ENCODE data around the gene TEAD4. TPM values are rescaled to one million over a fixed set of nuclear protein-coding genes. Genes with fewer than 3 reads are reported as not detected.

Gene TEAD4
- total and polyA plus RNA-seq, 2 experiments from 2014 or later = 68.1 to 145 TPM

DNA sequence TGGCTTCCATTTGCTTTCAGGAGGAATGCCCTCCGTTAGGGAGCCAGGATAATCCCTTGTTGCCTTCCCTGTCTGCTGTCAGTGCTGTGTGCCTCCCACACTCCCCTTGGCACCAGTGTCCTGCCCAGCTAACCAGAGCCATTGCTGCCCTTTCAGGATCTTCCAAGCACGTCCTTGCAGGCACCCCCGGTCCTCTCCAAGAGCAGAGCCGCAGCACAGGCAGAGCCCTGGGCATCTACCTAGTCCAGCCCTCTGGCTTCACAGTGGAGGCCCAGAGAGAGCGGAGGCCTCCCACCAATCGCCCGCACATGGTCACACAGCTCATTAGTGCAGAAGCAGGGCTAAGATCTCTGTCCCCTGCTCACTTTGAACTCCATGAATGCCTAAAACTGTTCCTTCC, 79.0 kb downstream of the TEAD4 start (continued):
- TF ChIP-seq, protein P1, sequence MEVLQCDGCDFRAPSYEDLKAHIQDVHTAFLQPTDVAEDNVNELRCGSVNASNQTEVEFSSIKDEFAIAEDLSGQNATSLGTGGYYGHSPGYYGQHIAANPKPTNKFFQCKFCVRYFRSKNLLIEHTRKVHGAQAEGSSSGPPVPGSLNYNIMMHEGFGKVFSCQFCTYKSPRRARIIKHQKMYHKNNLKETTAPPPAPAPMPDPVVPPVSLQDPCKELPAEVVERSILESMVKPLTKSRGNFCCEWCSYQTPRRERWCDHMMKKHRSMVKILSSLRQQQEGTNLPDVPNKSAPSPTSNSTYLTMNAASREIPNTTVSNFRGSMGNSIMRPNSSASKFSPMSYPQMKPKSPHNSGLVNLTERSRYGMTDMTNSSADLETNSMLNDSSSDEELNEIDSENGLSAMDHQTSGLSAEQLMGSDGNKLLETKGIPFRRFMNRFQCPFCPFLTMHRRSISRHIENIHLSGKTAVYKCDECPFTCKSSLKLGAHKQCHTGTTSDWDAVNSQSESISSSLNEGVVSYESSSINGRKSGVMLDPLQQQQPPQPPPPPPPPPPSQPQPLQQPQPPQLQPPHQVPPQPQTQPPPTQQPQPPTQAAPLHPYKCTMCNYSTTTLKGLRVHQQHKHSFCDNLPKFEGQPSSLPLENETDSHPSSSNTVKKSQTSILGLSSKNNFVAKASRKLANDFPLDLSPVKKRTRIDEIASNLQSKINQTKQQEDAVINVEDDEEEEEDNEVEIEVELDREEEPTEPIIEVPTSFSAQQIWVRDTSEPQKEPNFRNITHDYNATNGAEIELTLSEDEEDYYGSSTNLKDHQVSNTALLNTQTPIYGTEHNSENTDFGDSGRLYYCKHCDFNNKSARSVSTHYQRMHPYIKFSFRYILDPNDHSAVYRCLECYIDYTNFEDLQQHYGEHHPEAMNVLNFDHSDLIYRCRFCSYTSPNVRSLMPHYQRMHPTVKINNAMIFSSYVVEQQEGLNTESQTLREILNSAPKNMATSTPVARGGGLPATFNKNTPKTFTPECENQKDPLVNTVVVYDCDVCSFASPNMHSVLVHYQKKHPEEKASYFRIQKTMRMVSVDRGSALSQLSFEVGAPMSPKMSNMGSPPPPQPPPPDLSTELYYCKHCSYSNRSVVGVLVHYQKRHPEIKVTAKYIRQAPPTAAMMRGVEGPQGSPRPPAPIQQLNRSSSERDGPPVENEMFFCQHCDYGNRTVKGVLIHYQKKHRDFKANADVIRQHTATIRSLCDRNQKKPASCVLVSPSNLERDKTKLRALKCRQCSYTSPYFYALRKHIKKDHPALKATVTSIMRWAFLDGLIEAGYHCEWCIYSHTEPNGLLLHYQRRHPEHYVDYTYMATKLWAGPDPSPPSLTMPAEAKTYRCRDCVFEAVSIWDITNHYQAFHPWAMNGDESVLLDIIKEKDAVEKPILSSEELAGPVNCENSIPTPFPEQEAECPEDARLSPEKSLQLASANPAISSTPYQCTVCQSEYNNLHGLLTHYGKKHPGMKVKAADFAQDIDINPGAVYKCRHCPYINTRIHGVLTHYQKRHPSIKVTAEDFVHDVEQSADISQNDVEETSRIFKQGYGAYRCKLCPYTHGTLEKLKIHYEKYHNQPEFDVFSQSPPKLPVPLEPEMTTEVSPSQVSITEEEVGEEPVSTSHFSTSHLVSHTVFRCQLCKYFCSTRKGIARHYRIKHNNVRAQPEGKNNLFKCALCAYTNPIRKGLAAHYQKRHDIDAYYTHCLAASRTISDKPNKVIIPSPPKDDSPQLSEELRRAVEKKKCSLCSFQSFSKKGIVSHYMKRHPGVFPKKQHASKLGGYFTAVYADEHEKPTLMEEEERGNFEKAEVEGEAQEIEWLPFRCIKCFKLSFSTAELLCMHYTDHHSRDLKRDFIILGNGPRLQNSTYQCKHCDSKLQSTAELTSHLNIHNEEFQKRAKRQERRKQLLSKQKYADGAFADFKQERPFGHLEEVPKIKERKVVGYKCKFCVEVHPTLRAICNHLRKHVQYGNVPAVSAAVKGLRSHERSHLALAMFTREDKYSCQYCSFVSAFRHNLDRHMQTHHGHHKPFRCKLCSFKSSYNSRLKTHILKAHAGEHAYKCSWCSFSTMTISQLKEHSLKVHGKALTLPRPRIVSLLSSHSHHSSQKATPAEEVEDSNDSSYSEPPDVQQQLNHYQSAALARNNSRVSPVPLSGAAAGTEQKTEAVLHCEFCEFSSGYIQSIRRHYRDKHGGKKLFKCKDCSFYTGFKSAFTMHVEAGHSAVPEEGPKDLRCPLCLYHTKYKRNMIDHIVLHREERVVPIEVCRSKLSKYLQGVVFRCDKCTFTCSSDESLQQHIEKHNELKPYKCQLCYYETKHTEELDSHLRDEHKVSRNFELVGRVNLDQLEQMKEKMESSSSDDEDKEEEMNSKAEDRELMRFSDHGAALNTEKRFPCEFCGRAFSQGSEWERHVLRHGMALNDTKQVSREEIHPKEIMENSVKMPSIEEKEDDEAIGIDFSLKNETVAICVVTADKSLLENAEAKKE (CRISPR knock-in tag; IDR thresholded peaks at IDR 0.05) = no peak

DNA sequence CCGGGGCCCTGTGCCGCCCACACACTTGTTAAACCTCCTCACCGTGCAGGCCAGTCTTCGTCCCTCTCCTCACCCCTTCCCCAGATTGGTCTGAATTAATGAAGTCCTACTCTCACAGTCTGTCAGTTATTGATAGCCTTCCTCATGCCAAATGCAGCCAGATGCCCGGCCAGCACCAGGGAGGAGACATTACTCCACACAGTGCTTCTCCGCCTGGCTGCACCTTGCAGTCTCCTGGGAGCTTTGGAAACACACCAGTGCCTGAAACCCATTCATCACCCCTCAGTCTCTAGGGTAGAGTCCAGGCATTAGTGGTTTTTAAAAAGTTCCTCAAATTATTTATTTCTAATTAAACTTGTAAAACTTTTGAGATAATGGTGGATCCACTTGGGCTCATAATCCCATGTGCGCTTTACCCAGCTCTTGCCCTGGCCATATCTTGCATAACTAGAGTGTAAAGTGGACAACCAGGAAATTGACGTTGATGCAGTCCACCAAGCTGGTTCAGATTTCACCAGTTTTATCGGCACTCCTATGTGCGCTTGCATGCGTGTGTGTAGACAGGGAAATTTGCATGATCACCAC, 79.8 kb downstream of the TEAD4 start:
- Histone ChIP-seq H2AFZ (no peak overlapping the region), H4K20me1 (replicated peaks; ENCODE audit: insufficient read depth) (peaks cover 20% of the 10 kb centered on the region), H3K9me2 (ENCODE audit: insufficient read depth) (no peaks in the 10 kb centered on the region), H3K4me1 (ENCODE audit: insufficient read depth) (no peaks in the 10 kb centered on the region; the same call in 1 of the 2 replicates), H3K4me3 (no peak overlapping the region), H3K27ac (ENCODE audit: low read depth) (no peak overlapping the region), H3K79me2 (replicated peaks; ENCODE audit: insufficient read depth) (no peaks in the 10 kb centered on the region), H3K27me3 (ENCODE audit: insufficient read depth) (no peaks in the 10 kb centered on the region), H3F3A (replicated peaks; ENCODE audit: low read depth) (peaks cover 21% of the 10 kb centered on the region; the same call in 1 of the 2 replicates), H3K36me3 (ENCODE audit: insufficient read depth) (peaks cover 30% of the 10 kb centered on the region), H3K4me2 (no peak overlapping the region)
- Mint-ChIP-seq H3K27ac (no peak overlapping the region), H3K4me3 (no peak overlapping the region), H3K36me3 (ENCODE audit: low read depth) (peaks cover 60% of the 10 kb centered on the region), H3K9me3 (no peaks in the 10 kb centered on the region), H3K4me1 (peaks cover 15% of the 10 kb centered on the region), H3K27me3 (ENCODE audit: insufficient read depth, low read depth, poor library complexity) (peaks cover 20% of the 10 kb centered on the region)
- DNase-seq (ENCODE audit: low spot score) (no peak), ATAC-seq (no peak)
- TF ChIP-seq, protein P2, sequence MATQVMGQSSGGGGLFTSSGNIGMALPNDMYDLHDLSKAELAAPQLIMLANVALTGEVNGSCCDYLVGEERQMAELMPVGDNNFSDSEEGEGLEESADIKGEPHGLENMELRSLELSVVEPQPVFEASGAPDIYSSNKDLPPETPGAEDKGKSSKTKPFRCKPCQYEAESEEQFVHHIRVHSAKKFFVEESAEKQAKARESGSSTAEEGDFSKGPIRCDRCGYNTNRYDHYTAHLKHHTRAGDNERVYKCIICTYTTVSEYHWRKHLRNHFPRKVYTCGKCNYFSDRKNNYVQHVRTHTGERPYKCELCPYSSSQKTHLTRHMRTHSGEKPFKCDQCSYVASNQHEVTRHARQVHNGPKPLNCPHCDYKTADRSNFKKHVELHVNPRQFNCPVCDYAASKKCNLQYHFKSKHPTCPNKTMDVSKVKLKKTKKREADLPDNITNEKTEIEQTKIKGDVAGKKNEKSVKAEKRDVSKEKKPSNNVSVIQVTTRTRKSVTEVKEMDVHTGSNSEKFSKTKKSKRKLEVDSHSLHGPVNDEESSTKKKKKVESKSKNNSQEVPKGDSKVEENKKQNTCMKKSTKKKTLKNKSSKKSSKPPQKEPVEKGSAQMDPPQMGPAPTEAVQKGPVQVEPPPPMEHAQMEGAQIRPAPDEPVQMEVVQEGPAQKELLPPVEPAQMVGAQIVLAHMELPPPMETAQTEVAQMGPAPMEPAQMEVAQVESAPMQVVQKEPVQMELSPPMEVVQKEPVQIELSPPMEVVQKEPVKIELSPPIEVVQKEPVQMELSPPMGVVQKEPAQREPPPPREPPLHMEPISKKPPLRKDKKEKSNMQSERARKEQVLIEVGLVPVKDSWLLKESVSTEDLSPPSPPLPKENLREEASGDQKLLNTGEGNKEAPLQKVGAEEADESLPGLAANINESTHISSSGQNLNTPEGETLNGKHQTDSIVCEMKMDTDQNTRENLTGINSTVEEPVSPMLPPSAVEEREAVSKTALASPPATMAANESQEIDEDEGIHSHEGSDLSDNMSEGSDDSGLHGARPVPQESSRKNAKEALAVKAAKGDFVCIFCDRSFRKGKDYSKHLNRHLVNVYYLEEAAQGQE (IDR thresholded peaks at IDR 0.05; ENCODE audit: unreplicated experiment) = no peak
- TF ChIP-seq EZH2phosphoT487 (IDR thresholded peaks at IDR 0.05; ENCODE audit: unreplicated experiment) = no peak
- TF ChIP-seq POLR2AphosphoS5 (IDR thresholded peaks at IDR 0.05; ENCODE audit: low read depth) = no peak
- TF ChIP-seq NANOG (IDR thresholded peaks at IDR 0.05; ENCODE audit: borderline replicate concordance) = no peak
- TF ChIP-seq, protein P3, sequence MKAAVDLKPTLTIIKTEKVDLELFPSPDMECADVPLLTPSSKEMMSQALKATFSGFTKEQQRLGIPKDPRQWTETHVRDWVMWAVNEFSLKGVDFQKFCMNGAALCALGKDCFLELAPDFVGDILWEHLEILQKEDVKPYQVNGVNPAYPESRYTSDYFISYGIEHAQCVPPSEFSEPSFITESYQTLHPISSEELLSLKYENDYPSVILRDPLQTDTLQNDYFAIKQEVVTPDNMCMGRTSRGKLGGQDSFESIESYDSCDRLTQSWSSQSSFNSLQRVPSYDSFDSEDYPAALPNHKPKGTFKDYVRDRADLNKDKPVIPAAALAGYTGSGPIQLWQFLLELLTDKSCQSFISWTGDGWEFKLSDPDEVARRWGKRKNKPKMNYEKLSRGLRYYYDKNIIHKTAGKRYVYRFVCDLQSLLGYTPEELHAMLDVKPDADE (IDR thresholded peaks at IDR 0.05) = no peak
- TF ChIP-seq, protein P4, sequence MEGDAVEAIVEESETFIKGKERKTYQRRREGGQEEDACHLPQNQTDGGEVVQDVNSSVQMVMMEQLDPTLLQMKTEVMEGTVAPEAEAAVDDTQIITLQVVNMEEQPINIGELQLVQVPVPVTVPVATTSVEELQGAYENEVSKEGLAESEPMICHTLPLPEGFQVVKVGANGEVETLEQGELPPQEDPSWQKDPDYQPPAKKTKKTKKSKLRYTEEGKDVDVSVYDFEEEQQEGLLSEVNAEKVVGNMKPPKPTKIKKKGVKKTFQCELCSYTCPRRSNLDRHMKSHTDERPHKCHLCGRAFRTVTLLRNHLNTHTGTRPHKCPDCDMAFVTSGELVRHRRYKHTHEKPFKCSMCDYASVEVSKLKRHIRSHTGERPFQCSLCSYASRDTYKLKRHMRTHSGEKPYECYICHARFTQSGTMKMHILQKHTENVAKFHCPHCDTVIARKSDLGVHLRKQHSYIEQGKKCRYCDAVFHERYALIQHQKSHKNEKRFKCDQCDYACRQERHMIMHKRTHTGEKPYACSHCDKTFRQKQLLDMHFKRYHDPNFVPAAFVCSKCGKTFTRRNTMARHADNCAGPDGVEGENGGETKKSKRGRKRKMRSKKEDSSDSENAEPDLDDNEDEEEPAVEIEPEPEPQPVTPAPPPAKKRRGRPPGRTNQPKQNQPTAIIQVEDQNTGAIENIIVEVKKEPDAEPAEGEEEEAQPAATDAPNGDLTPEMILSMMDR (conservative IDR thresholded peaks at IDR 0.05; ENCODE audit: low read depth in 2 of 2) = no peak
- TF ChIP-seq JUNB (IDR thresholded peaks at IDR 0.05; ENCODE audit: unreplicated experiment) = no peak
- TF ChIP-seq CREB1 (CRISPR knock-in tag; IDR thresholded peaks at IDR 0.05; ENCODE audit: low read depth) = no peak
